Measurements from ENCODE around the gene KRTCAP3.
"Not testable (repeated sequence)": the region's sequence is repeated elsewhere in the genome, so short reads cannot be mapped to it uniquely, and the experiment has no call there.

Gene KRTCAP3

GRCh38 chr2:27409321-27410073 is 32.7 kb upstream of the KRTCAP3 start, which contains the start of gene PPM1G:
Gene PPM1G, minus strand, starts transcription at chr2:27409591. Its CDS starts 169 bp downstream, at chr2:27409422.
- DNase-seq (ENCODE audit: low read depth), result peak; percentile 95
- TF ChIP-seq CTCF (conservative IDR thresholded peaks at IDR 0.05; ENCODE audit: low read depth, low read length), result no peak
- peak within 1 kb of the TSS; percentile 96 for H3K4me3 ChIP-seq (ENCODE audit: low read depth, low read length)

GRCh38 chr2:27412419-27413152 is 29.6 kb upstream of the KRTCAP3 start:
- no peak for TF ChIP-seq CTCF (conservative IDR thresholded peaks at IDR 0.05; ENCODE audit: low read depth, low read length)
- no peak for DNase-seq (ENCODE audit: low read depth)
- no peak overlapping the region for H3K4me3 ChIP-seq (ENCODE audit: low read depth, low read length)

GRCh38 chr2:27416151-27416550 is 26.0 kb upstream of the KRTCAP3 start:
- TF ChIP-seq CTCF (conservative IDR thresholded peaks at IDR 0.05; ENCODE audit: low read depth, low read length), result no peak
- H3K4me3 ChIP-seq (ENCODE audit: low read depth, low read length), result no peak overlapping the region
- DNase-seq (ENCODE audit: low read depth), result no peak

GRCh38 chr2:27420996-27421395 is 21.2 kb upstream of the KRTCAP3 start:
- H3K4me3 ChIP-seq (ENCODE audit: low read depth, low read length), result no peak overlapping the region
- TF ChIP-seq CTCF (conservative IDR thresholded peaks at IDR 0.05; ENCODE audit: low read depth, low read length), result no peak
- DNase-seq (ENCODE audit: low read depth), result no peak

GRCh38 chr2:27421660-27422250 is 20.4 kb upstream of the KRTCAP3 start:
- DNase-seq (ENCODE audit: low read depth), result no peak
- H3K4me3 ChIP-seq (ENCODE audit: low read depth, low read length), result no peak overlapping the region
- no peak for TF ChIP-seq CTCF (conservative IDR thresholded peaks at IDR 0.05; ENCODE audit: low read depth, low read length)

GRCh38 chr2:27422958-27423357 is 19.2 kb upstream of the KRTCAP3 start:
- no peak overlapping the region for H3K4me3 ChIP-seq (ENCODE audit: low read depth, low read length)
- DNase-seq (ENCODE audit: low read depth), result no peak
- TF ChIP-seq CTCF (conservative IDR thresholded peaks at IDR 0.05; ENCODE audit: low read depth, low read length), result no peak

GRCh38 chr2:27425039-27425438 is 17.1 kb upstream of the KRTCAP3 start:
- DNase-seq (ENCODE audit: low read depth); H3K4me3 ChIP-seq (ENCODE audit: low read depth, low read length): not testable (repeated sequence)
